Transverse colon (tissue), 4 donors: ENCODE data around the gene SDK1. TPM values are rescaled to one million over a fixed set of nuclear protein-coding genes. Genes with fewer than 3 reads are reported as not detected.

Source experiments
- DNase-seq: peaks from one replicate; pipeline ENCODE4 v3.0.0-alpha.2; 2019
- H3K27ac ChIP-seq, 4 donors: fragments of 200-600 bp; sonication (generic); 2 replicates each; pipeline ENCODE4 v1.5.1; 2016 to 2018; ENCODE audit warnings: inconsistent platforms in 4 of 4
- H3K27me3 ChIP-seq: fragments of 200-600 bp; sonication (generic); 2 replicates; pipeline ENCODE4 v1.5.1; 2017; ENCODE audit warnings: inconsistent platforms
- H3K36me3 ChIP-seq, 4 donors: fragments of 200-600 bp; sonication (generic); 2 replicates each; pipeline ENCODE4 v1.5.1; 2017 to 2019; ENCODE audit warnings: inconsistent platforms in 4 of 4
- H3K4me1 ChIP-seq, 4 donors: fragments of 200-600 bp; sonication (generic); 2 replicates each; pipeline ENCODE4 v1.5.1; 2017 to 2020; ENCODE audit warnings: inconsistent platforms in 4 of 4
- H3K4me3 ChIP-seq, 4 donors: fragments of 200-600 bp; sonication (generic); 1 replicate in 1 of 4; 2 replicates in 3 of 4; pipeline versions ENCODE4 v1.5.1 to v1.6.1; 2017 to 2019; ENCODE audit warnings: inconsistent platforms in 4 of 4
- H3K9me3 ChIP-seq, 2 donors: fragments of 200-600 bp; sonication (generic); 2 replicates each; pipeline ENCODE4 v1.5.1; 2017 to 2019; ENCODE audit warnings: inconsistent platforms in 2 of 2
- CTCF ChIP-seq, 5 experiments: fragments of 200-600 bp in 3 of 5; fragments of 450-650 bp in 2 of 5; sonication (generic) in 3 of 5; IDR thresholded peaks; 1 replicate in 2 of 5; 2 replicates in 3 of 5; pipeline ENCODE4 v1.5.1; 2016 to 2017; ENCODE audit warnings: antibody characterized with exemption in 5 of 5, inconsistent platforms in 3 of 5, mild to moderate bottlenecking in 2 of 5, moderate library complexity in 1 of 5
- EP300 ChIP-seq: sonication (generic); formaldehyde crosslinking; IDR thresholded peaks from one replicate; pipeline ENCODE4 v1.6.1; 2017; ENCODE audit warnings: antibody characterized with exemption, low read depth
- POLR2A ChIP-seq: fragments of 450-650 bp; IDR thresholded peaks from one replicate; pipeline ENCODE4 v1.6.1; 2016; ENCODE audit warnings: antibody characterized with exemption, mild to moderate bottlenecking, moderate library complexity
- POLR2AphosphoS5 ChIP-seq, 3 donors: sonication (generic); formaldehyde crosslinking; IDR thresholded peaks; one replicate each; pipeline ENCODE4 v1.6.1; 2016; ENCODE audit warnings: antibody characterized with exemption in 3 of 3
- WGBS, 2 donors: methylation state at CpG; one replicate each; pipeline ENCODE4 v1.1.5; 2018; ENCODE audit warnings: low coverage in 1 of 2; 5-methylcytosine and 5-hydroxymethylcytosine counted together
- in situ Hi-C, 4 donors: fragments of 200-750 bp; cut with MboI; loops; one replicate each; pipeline versions ENCODE4 v1.15.0 to v1.15.1; 2017; ENCODE audit warnings: low sequenced_read_pairs in 3 of 4, low pct_ligation_motif_present in 1 of 4, low pct_unique_long_range_greater_than_20kb in 1 of 4
- intact Hi-C: fragments of 100-400 bp; cut with DNase I; formaldehyde crosslinking; loops from one replicate; pipeline ENCODE4 v1.15.1; 2023; ENCODE audit warnings: low total_unique reads
- total RNA-seq, 4 donors: library from RNA; depleted of rRNA; stranded (reverse); fragments of >200 nt; gene quantifications; one replicate each; pipeline ENCODE4 v1.1.0, GENCODE V29; 2016

SDK1 gene
- total RNA-seq, 4 donors from 2014 or later, result 4.0 to 8.6 (median 5.4) TPM

GRCh38 chr7:3559278-3559677 lies 258.2 kb downstream of the SDK1 start:
- Histone ChIP-seq H3K9me3 (no peaks in the 10 kb centered on the region), H3K4me1 (peaks cover 0 to 24% (median 4%) of the 10 kb centered on the region in 4 donors), H3K27me3 (no peaks in the 10 kb centered on the region), H3K27ac (peak overlapping the region in 1 of 4 donors; percentile 4), H3K36me3 (no peaks in the 10 kb centered on the region), H3K4me3 (no peak overlapping the region)
- in situ Hi-C loops, result no loop called here
- peak in 1 of 3 donors; percentile 25 for TF ChIP-seq POLR2AphosphoS5 (IDR thresholded peaks at IDR 0.05)
- no peak for TF ChIP-seq EP300
- no peak for DNase-seq
- intact Hi-C loops, result no loop called here
- 43 to 71% methylated on average over 3 of the region's 3 CpGs for WGBS, 2 donors

DNA sequence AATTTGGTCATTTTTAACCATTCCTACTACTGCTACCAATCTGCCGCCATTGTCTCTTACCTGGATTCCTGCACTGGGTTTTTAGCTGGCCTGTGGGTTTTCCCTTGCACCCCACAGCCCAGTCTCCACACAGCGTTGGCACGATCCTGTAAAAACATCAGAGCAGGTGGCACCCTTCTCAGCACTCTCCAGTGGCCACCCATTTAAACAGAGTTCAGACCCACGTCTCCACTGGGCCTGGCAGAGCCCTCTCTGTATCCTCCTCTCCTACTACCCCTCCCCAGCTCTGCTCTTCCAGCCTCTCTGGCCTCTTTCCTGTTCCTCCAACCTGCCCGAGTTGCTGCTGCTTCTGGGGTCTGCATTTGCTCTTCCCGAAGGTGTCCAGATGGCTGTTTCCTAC lies 259.4 kb downstream of the SDK1 start:
- Histone ChIP-seq H3K36me3 (no peaks in the 10 kb centered on the region), H3K9me3 (no peaks in the 10 kb centered on the region), H3K27me3 (no peaks in the 10 kb centered on the region), H3K4me1 (peaks cover 0 to 24% (median 4%) of the 10 kb centered on the region in 4 donors), H3K4me3 (no peak overlapping the region), H3K27ac (no peak overlapping the region)
- 87 to 88% methylated on average over 4 to 6 of the region's 6 CpGs for WGBS, 2 donors
- TF ChIP-seq CTCF (IDR thresholded peaks at IDR 0.05), result no peak
- TF ChIP-seq EP300, result no peak
- TF ChIP-seq POLR2A, result no peak
- TF ChIP-seq POLR2AphosphoS5 (IDR thresholded peaks at IDR 0.05), result no peak
- intact Hi-C loops (no loop called here), in situ Hi-C loops (no loop called here)
- DNase-seq, result no peak

GRCh38 chr7:3561932-3562331 lies 260.9 kb downstream of the SDK1 start:
- in situ Hi-C loops, result no loop called here

DNA sequence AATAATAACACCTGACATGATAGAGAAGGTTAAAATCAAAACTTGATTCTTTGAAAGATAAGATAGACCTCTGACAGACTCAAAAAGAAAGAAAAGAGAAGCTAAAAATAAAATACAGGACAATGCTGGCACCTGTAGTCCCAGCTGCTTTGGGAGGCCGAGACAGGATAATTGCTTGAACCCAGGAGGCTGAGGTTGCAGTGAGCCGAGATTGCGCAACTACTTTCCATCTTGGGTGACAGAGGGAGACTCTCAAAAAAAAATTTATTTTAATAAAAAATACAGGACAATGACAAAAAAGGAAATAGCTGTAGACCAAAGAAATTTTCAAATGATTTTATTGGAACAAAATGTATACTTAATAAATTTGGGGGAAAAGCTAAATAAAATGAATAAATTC lies 263.2 kb downstream of the SDK1 start:
- 90 to 96% methylated on average over 3 of the region's 3 CpGs for WGBS, 2 donors

More at GRCh38 chr7:3561932-3562331, 260.9 kb downstream of the SDK1 start:
- Histone ChIP-seq H3K4me3 (no peak overlapping the region), H3K27me3 (no peaks in the 10 kb centered on the region), H3K27ac (peak overlapping the region in 3 of 4 donors; percentile 27 to 61 (median 40)), H3K4me1 (peaks cover 0 to 24% (median 4%) of the 10 kb centered on the region in 4 donors), H3K36me3 (no peaks in the 10 kb centered on the region), H3K9me3 (no peaks in the 10 kb centered on the region)
- peak; percentile 35 for DNase-seq
- TF ChIP-seq EP300 (no peak), CTCF (IDR thresholded peaks at IDR 0.05) (no peak), POLR2AphosphoS5 (IDR thresholded peaks at IDR 0.05) (no peak), POLR2A (no peak)
- 38 to 50% methylated on average over 5 of the region's 5 CpGs for WGBS, 2 donors
- intact Hi-C loops, result no loop called here

More for the DNA sequence above, 263.2 kb downstream of the SDK1 start:
- no peak for TF ChIP-seq CTCF (IDR thresholded peaks at IDR 0.05)
- TF ChIP-seq EP300, result no peak
- TF ChIP-seq POLR2A, result no peak
- TF ChIP-seq POLR2AphosphoS5 (IDR thresholded peaks at IDR 0.05), result no peak
- H3K4me1 ChIP-seq, result peaks cover 0 to 14% (median 4%) of the 10 kb centered on the region in 4 donors
- no peaks in the 10 kb centered on the region for H3K27me3 ChIP-seq
- in situ Hi-C loops, result no loop called here
- intact Hi-C loops, result no loop called here
- H3K9me3 ChIP-seq, result no peaks in the 10 kb centered on the region
- H3K27ac ChIP-seq, result no peak overlapping the region
- H3K4me3 ChIP-seq, result no peak overlapping the region
- no peak for DNase-seq
- no peaks in the 10 kb centered on the region for H3K36me3 ChIP-seq
